ENCODE results near the gene PPP2R2C.

GRCh38 chr4:6290769-6291547, 181.5 kb downstream of the PPP2R2C start:
- no peak for TF ChIP-seq ZNF274 (IDR thresholded peaks at IDR 0.05; ENCODE audit: low read depth, low read length)
- no peak for TF ChIP-seq SUZ12 (IDR thresholded peaks at IDR 0.05; ENCODE audit: extremely low read depth, insufficient read depth, insufficient read length)

Measured in NT2/D1 (cell line).